IMR-90 (cell line): Measurements from ENCODE around the gene TENM4. TPM values are rescaled to one million over a fixed set of nuclear protein-coding genes. Genes with fewer than 3 reads are reported as not detected.

Experiments used
- ATAC-seq: fragments of 200-7000 bp; cut with Tn5 transposase; 2 replicates; pipeline ENCODE4 v1.9.1; 2020; ENCODE audit warnings: low read depth, mild to moderate bottlenecking, moderate library complexity
- BruUV-seq: library from RNA; stranded (reverse); fragments of 400-500 nt; replicated peaks from 2 replicates; lab custom pipeline; 2021; lab: Mats Ljungman, UMichigan
- CTCF ChIA-PET: fragments of 300-600 bp; formaldehyde crosslinking; extraction: SDS; loops from one replicate; lab custom pipeline; 2021; ENCODE audit warnings: antibody characterized with exemption; lab: Yijun Ruan, JAX
- POLR2A ChIA-PET: fragments of 300-600 bp; sonication (Branson Sonifier 250); formaldehyde crosslinking; loops from one replicate; lab custom pipeline; 2022; ENCODE audit warnings: antibody characterized with exemption; ENCODE audit not compliant: unreplicated experiment; lab: Charles Lee
- DNase-seq: peaks from one replicate; pipeline ENCODE4 v3.0.0; 2013
- H2AFZ ChIP-seq: replicated peaks from 2 replicates; pipeline ENCODE3; 2013; ENCODE audit warnings: low read length, mild to moderate bottlenecking; ENCODE audit not compliant: poor library complexity
- H2AK5ac ChIP-seq: 2 replicates; pipeline ENCODE4 v1.6.1; 2013; ENCODE audit warnings: low read depth, low read length, inconsistent platforms
- H2AK9ac ChIP-seq: replicated peaks from 2 replicates; pipeline ENCODE3; 2013; ENCODE audit warnings: mild to moderate bottlenecking, low read depth, low read length, moderate library complexity; ENCODE audit not compliant: poor library complexity
- H2BK120ac ChIP-seq: 2 replicates; pipeline ENCODE4 v1.6.1; 2013; ENCODE audit warnings: low read depth, low read length, inconsistent platforms
- H2BK15ac ChIP-seq: 3 replicates; pipeline ENCODE4 v1.6.1; 2013; ENCODE audit warnings: low read depth, low read length, inconsistent platforms
- H2BK20ac ChIP-seq: 2 replicates; pipeline ENCODE4 v1.6.1; 2013; ENCODE audit warnings: low read depth, mild to moderate bottlenecking, inconsistent platforms, low read length, moderate library complexity
- H2BK5ac ChIP-seq: 2 replicates; pipeline ENCODE4 v1.6.1; 2013; ENCODE audit warnings: mild to moderate bottlenecking, low read depth, low read length, inconsistent platforms; ENCODE audit not compliant: poor library complexity, severe bottlenecking
- H3K14ac ChIP-seq: replicated peaks from 2 replicates; pipeline ENCODE4 v1.6.1; 2013; ENCODE audit warnings: low read depth, low read length, inconsistent platforms
- H3K18ac ChIP-seq: 2 replicates; pipeline ENCODE4 v1.6.1; 2013; ENCODE audit warnings: low read depth, low read length, control low read depth
- H3K23ac ChIP-seq: 2 replicates; pipeline ENCODE4 v1.6.1; 2013; ENCODE audit warnings: low read depth, low read length, inconsistent platforms
- H3K27ac ChIP-seq: 2 replicates; pipeline ENCODE4 v1.5.1; 2013; ENCODE audit warnings: mild to moderate bottlenecking, control low read depth, low read length; ENCODE audit not compliant: insufficient read depth
- H3K27me3 ChIP-seq: 2 replicates; pipeline ENCODE4 v1.6.1; 2013; ENCODE audit warnings: low read length; ENCODE audit not compliant: control insufficient read depth, insufficient read depth
- H3K36me3 ChIP-seq: 2 replicates; pipeline ENCODE4 v1.6.1; 2013; ENCODE audit warnings: low read length, mixed read lengths; ENCODE audit not compliant: control insufficient read depth, insufficient read depth
- H3K4ac ChIP-seq: 2 replicates; pipeline ENCODE4 v1.6.1; 2013; ENCODE audit warnings: low read depth, low read length, inconsistent platforms
- H3K4me1 ChIP-seq: 2 replicates; pipeline ENCODE4 v1.6.1; 2013; ENCODE audit warnings: low read length, mixed read lengths; ENCODE audit not compliant: control insufficient read depth, insufficient read depth
- H3K4me2 ChIP-seq: 2 replicates; pipeline ENCODE4 v1.6.1; 2013; ENCODE audit warnings: low read depth, mild to moderate bottlenecking, control low read depth, low read length, moderate library complexity
- H3K4me3 ChIP-seq: 2 replicates; pipeline ENCODE4 v1.5.1; 2013; ENCODE audit warnings: low read depth, mild to moderate bottlenecking, control low read depth, low read length, moderate library complexity; ENCODE audit not compliant: insufficient read depth
- H3K56ac ChIP-seq: 2 replicates; pipeline ENCODE4 v1.6.1; 2013; ENCODE audit warnings: low read length, inconsistent platforms; ENCODE audit not compliant: insufficient read depth; ENCODE audit errors: extremely low read depth
- H3K79me1 ChIP-seq, 2 experiments: 2 replicates each; pipeline ENCODE4 v1.6.1; 2013; ENCODE audit warnings: low read length in 2 of 2, inconsistent platforms in 1 of 2, low read depth in 1 of 2
- H3K9ac ChIP-seq: 2 replicates; pipeline ENCODE4 v1.6.1; 2013; ENCODE audit warnings: low read depth, low read length, control low read depth
- H3K9me1 ChIP-seq: 2 replicates; pipeline ENCODE4 v1.6.1; 2013; ENCODE audit warnings: low read length, inconsistent platforms; ENCODE audit not compliant: insufficient read depth
- H3K9me3 ChIP-seq: 2 replicates; pipeline ENCODE4 v1.6.1; 2013; ENCODE audit warnings: low read length; ENCODE audit not compliant: control insufficient read depth, insufficient read depth
- H4K20me1 ChIP-seq: 2 replicates; pipeline ENCODE4 v1.6.1; 2013; ENCODE audit warnings: low read length, inconsistent platforms; ENCODE audit not compliant: insufficient read depth
- H4K5ac ChIP-seq: 2 replicates; pipeline ENCODE4 v1.6.1; 2013; ENCODE audit warnings: mild to moderate bottlenecking, low read depth, low read length, control low read depth
- H4K8ac ChIP-seq, 2 experiments: 2 replicates each; pipeline ENCODE4 v1.6.1; 2013; ENCODE audit warnings: low read depth in 2 of 2, low read length in 2 of 2, control low read depth in 1 of 2, inconsistent platforms in 1 of 2
- H4K91ac ChIP-seq: 2 replicates; pipeline ENCODE4 v1.6.1; 2013; ENCODE audit warnings: low read depth, low read length, inconsistent platforms; ENCODE audit not compliant: insufficient read depth
- BHLHE40 ChIP-seq: fragments of 150-350 bp; IDR thresholded peaks from 2 replicates; pipeline ENCODE4 v1.6.1; 2016; ENCODE audit warnings: mild to moderate bottlenecking, low read depth, low read length
- CEBPB ChIP-seq: IDR thresholded peaks from 2 replicates; pipeline ENCODE4 v1.6.1; 2012; ENCODE audit warnings: low read depth, low read length, improper control_type of control experiment
- FOS ChIP-seq: fragments of 150-350 bp; IDR thresholded peaks from 2 replicates; pipeline ENCODE4 v1.6.1; 2016; ENCODE audit warnings: low read depth, low read length
- MAFK ChIP-seq: IDR thresholded peaks from 2 replicates; pipeline ENCODE4 v1.6.1; 2012; ENCODE audit warnings: low read depth, low read length, improper control_type of control experiment
- MAZ ChIP-seq: IDR thresholded peaks from 2 replicates; pipeline ENCODE4 v1.6.1; 2012; ENCODE audit warnings: low read depth, mild to moderate bottlenecking, low read length, improper control_type of control experiment, moderate library complexity, borderline replicate concordance
- NFE2L2 ChIP-seq: fragments of 150-350 bp; IDR thresholded peaks from 2 replicates; pipeline ENCODE4 v1.6.1; 2016; ENCODE audit warnings: low read depth, mild to moderate bottlenecking, low read length
- RAD21 ChIP-seq: IDR thresholded peaks from 2 replicates; pipeline ENCODE4 v1.6.1; 2012; ENCODE audit warnings: low read length, improper control_type of control experiment
- RCOR1 ChIP-seq: IDR thresholded peaks from 2 replicates; pipeline ENCODE4 v1.6.1; 2012; ENCODE audit warnings: mild to moderate bottlenecking, low read length, improper control_type of control experiment; ENCODE audit not compliant: insufficient replicate concordance
- RFX5 ChIP-seq: IDR thresholded peaks from 2 replicates; pipeline ENCODE4 v1.8.0; 2012; ENCODE audit warnings: low read depth, mild to moderate bottlenecking, low read length, moderate library complexity
- WGBS, 2 experiments: methylation state at CpG; one replicate each; pipeline versions ENCODE4 v1.1.5 to v1.1.7; 2013; ENCODE audit warnings: missing lambda C conversion rate in 2 of 2; ENCODE audit not compliant: insufficient read length in 1 of 2; ENCODE audit errors: extremely low coverage in 2 of 2; 5-methylcytosine and 5-hydroxymethylcytosine counted together
- dilution Hi-C: fragments of 300-500 bp; cut with HindIII; formaldehyde crosslinking; loops from one replicate; pipeline ENCODE4 v1.14.3; 2018; ENCODE audit warnings: low sequenced_read_pairs; ENCODE audit not compliant: unreplicated experiment
- in situ Hi-C: fragments of 300-500 bp; cut with MboI; formaldehyde crosslinking; loops from 3 replicates; pipeline ENCODE4 v1.14.3; 2019; ENCODE audit warnings: low sequenced_read_pairs, inconsistent platforms, mixed read lengths
- intact Hi-C: fragments of 100-400 bp; cut with micrococcal nuclease; formaldehyde crosslinking; loops from 2 replicates; pipeline ENCODE4 v1.10.0; 2022
- polyA plus RNA-seq, 3 experiments: library from polyadenylated mRNA; depleted of rRNA; stranded (reverse); fragments of >200 nt; gene quantifications; 2 replicates each; pipeline ENCODE4 v1.2.3, GENCODE V29; 2012; ENCODE audit warnings: low replicate concordance in 1 of 3
- total RNA-seq: library from RNA; depleted of rRNA; stranded (reverse); fragments of >200 nt; gene quantifications from 2 replicates; pipeline ENCODE4 v1.2.3, GENCODE V29; 2012
- TF ChIP-seq, protein P1 (sequence below): conservative IDR thresholded peaks from 2 replicates; pipeline ENCODE4 v1.5.1; 2012; ENCODE audit warnings: mild to moderate bottlenecking, low read depth, low read length, improper control_type of control experiment

TENM4 gene
- total and polyA plus RNA-seq, 2 of the 4 experiments (the other 2 are of a cell fraction) = 7.4 to 9.0 TPM

DNA sequence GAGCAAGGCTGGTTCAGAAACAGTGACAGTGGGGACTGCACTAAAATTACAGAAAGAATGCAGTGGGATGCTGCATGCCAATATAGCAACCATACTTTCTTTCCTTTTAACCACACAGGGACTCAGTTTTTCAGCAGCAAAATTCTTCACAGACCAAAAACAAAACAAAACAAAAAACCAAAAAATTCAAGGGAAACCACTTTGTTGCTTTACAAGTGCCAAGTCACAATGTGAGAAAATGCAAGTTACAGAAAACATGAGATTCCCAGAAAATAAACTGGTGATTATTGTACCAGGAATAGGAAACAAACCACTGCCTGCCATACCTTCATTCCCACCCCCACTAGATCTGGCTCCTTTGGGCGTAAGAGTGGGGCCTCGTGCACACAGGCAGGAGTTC lies 52.6 kb downstream of the TENM4 start:
- no peaks in the 10 kb centered on the region for H3K36me3 ChIP-seq

More for the DNA sequence above, 52.6 kb downstream of the TENM4 start:
- H4K91ac ChIP-seq = no peak overlapping the region
- no peaks in the 10 kb centered on the region for H3K27me3 ChIP-seq
- H3K4me3 ChIP-seq = no peak overlapping the region
- H2BK15ac ChIP-seq = no peak overlapping the region
- no peak overlapping the region for H3K9ac ChIP-seq
- no peak overlapping the region for H3K18ac ChIP-seq
- DNase-seq = no peak
- intact Hi-C loops = no loop called here
- H2AK5ac ChIP-seq = no peak overlapping the region
- H3K4ac ChIP-seq = no peak overlapping the region
- no peaks in the 10 kb centered on the region for H3K9me3 ChIP-seq
- 0 out of 2 replicates have a peak, but pooled peaks cover 1% of the 10 kb centered on the region for H3K4me1 ChIP-seq
- no peak overlapping the region for H3K4me2 ChIP-seq
- no peak overlapping the region for H3K23ac ChIP-seq
- H2BK20ac ChIP-seq = no peak overlapping the region
- H2AFZ ChIP-seq = no peak overlapping the region
- H3K9me1 ChIP-seq = no peaks in the 10 kb centered on the region; the same call in 1 of the 2 replicates
- no peak overlapping the region for H3K27ac ChIP-seq
- no peak overlapping the region for H3K56ac ChIP-seq
- no peak; the same call in 1 of the 2 replicates for ATAC-seq
- no peak overlapping the region for H4K8ac ChIP-seq
- ChIA-PET CTCF (no interaction called here), POLR2A (no interaction called here)
- H2BK5ac ChIP-seq = no peak overlapping the region
- peaks cover 0 to 9% of the 10 kb centered on the region in 2 experiments; a peak in 2 of 4 replicates for H3K79me1 ChIP-seq
- H3K14ac ChIP-seq = no peak overlapping the region
- no peak overlapping the region for H4K5ac ChIP-seq
- no peak overlapping the region for H2BK120ac ChIP-seq
- BruUV-seq = no TSS peak
- H2AK9ac ChIP-seq = no peak overlapping the region
- dilution Hi-C loops = no loop called here
- in situ Hi-C loops = no loop called here
- no peaks in the 10 kb centered on the region; the same call in 1 of the 2 replicates for H4K20me1 ChIP-seq
- TF ChIP-seq CEBPB (no peak), NFE2L2 (no peak), RCOR1 (no peak), RFX5 (no peak), FOS (no peak), RAD21 (no peak), MAZ (no peak), BHLHE40 (no peak), MAFK (no peak)
- TF ChIP-seq, protein P1, sequence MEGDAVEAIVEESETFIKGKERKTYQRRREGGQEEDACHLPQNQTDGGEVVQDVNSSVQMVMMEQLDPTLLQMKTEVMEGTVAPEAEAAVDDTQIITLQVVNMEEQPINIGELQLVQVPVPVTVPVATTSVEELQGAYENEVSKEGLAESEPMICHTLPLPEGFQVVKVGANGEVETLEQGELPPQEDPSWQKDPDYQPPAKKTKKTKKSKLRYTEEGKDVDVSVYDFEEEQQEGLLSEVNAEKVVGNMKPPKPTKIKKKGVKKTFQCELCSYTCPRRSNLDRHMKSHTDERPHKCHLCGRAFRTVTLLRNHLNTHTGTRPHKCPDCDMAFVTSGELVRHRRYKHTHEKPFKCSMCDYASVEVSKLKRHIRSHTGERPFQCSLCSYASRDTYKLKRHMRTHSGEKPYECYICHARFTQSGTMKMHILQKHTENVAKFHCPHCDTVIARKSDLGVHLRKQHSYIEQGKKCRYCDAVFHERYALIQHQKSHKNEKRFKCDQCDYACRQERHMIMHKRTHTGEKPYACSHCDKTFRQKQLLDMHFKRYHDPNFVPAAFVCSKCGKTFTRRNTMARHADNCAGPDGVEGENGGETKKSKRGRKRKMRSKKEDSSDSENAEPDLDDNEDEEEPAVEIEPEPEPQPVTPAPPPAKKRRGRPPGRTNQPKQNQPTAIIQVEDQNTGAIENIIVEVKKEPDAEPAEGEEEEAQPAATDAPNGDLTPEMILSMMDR = no peak
- no CpG with 5 or more reads among the region's 2 CpGs for WGBS, 2 experiments
